GM18508 (cell line): Measurements from ENCODE around the gene AGGF1.
"Not testable (repeated sequence)": the region's sequence is repeated elsewhere in the genome, so short reads cannot be mapped to it uniquely, and the experiment has no call there.

ENCODE experiments used
- ATAC-seq: cut with Tn5 transposase; IDR thresholded peaks from one replicate; pipeline ENCODE4 v1.9.1; 2021; ENCODE audit warnings: moderate number of reproducible peaks; ENCODE audit not compliant: insufficient read depth, unreplicated experiment

AGGF1 gene

GRCh38 chr5:77022511-77023417 lies 7.4 kb upstream of the AGGF1 start:
- ATAC-seq: no peak

GRCh38 chr5:77024490-77024889 lies 5.7 kb upstream of the AGGF1 start:
- ATAC-seq: no peak

- ATAC-seq: no peak
Observed at GRCh38 chr5:77028631-77029375, 1.4 kb upstream of the AGGF1 start.

- no peak for ATAC-seq
Observed at GRCh38 chr5:77029376-77029885, 773 bp upstream of the AGGF1 start.

GRCh38 chr5:77031891-77032290 lies 1.7 kb downstream of the AGGF1 start:
- ATAC-seq: no peak

- ATAC-seq: no peak
Observed at GRCh38 chr5:77032635-77033034, 2.4 kb downstream of the AGGF1 start.

- no peak for ATAC-seq
Observed at GRCh38 chr5:77033338-77033737, 3.1 kb downstream of the AGGF1 start.

- ATAC-seq: no peak
Observed at GRCh38 chr5:77035950-77036349, 5.7 kb downstream of the AGGF1 start.

GRCh38 chr5:77046416-77047073 lies 16.3 kb downstream of the AGGF1 start:
- ATAC-seq: no peak

- no peak for ATAC-seq
Observed at GRCh38 chr5:77064040-77064439, 33.8 kb downstream of the AGGF1 start.

- no peak for ATAC-seq
Observed at GRCh38 chr5:77065256-77065655, 35.1 kb downstream of the AGGF1 start.

- peak; percentile 23 for ATAC-seq
Observed at GRCh38 chr5:77066184-77066583, 36.0 kb downstream of the AGGF1 start.

- ATAC-seq: peak; percentile 59
Observed at GRCh38 chr5:77066823-77067442, 36.7 kb downstream of the AGGF1 start.

- no peak for ATAC-seq
Observed at GRCh38 chr5:77073667-77074066, 43.5 kb downstream of the AGGF1 start.

GRCh38 chr5:77074745-77075144 lies 44.5 kb downstream of the AGGF1 start:
- no peak for ATAC-seq

- ATAC-seq: no peak
Observed at GRCh38 chr5:77076961-77077828, 47.0 kb downstream of the AGGF1 start.

GRCh38 chr5:77077829-77078176 lies 47.6 kb downstream of the AGGF1 start:
- ATAC-seq: no peak

- ATAC-seq: not testable (repeated sequence)
Observed at GRCh38 chr5:77080479-77080878, 50.3 kb downstream of the AGGF1 start.

- ATAC-seq: no peak
Observed at GRCh38 chr5:77080905-77081304, 50.7 kb downstream of the AGGF1 start.
